CD4-positive, alpha-beta T cell (primary cell): Measurements from ENCODE around the gene OR1L8. TPM values are rescaled to one million over a fixed set of nuclear protein-coding genes. Genes with fewer than 3 reads are reported as not detected.
"Not testable (repeated sequence)": the region's sequence is repeated elsewhere in the genome, so short reads cannot be mapped to it uniquely, and the experiment has no call there.

Experiments used
- ATAC-seq: fragments of 200-7000 bp; cut with Tn5 transposase; one replicate; pipeline ENCODE4 v1.10.0; 2022; ENCODE audit warnings: mild to moderate bottlenecking; ENCODE audit not compliant: poor library complexity
- CTCF ChIA-PET: fragments of 350-600 bp; sonication (Branson Sonifier 250); formaldehyde crosslinking; loops from one replicate; lab custom pipeline; 2021; ENCODE audit warnings: antibody characterized with exemption, inconsistent platforms; lab: Charles Lee
- POLR2A ChIA-PET: fragments of 350-600 bp; sonication (Branson Sonifier 250); formaldehyde crosslinking; loops from one replicate; lab custom pipeline; 2021; ENCODE audit warnings: antibody characterized with exemption, inconsistent platforms; lab: Charles Lee
- DNase-seq, 14 experiments: peaks; one replicate each; pipeline ENCODE4 v3.0.0-alpha.2; 2013 to 2020; ENCODE audit warnings: mixed read lengths in 2 of 14
- H3K27ac ChIP-seq, 2 donors: one replicate each; pipeline versions ENCODE4 v1.5.1 to v1.7.0; 2013; ENCODE audit warnings: low read length in 2 of 2, low read depth in 1 of 2, mild to moderate bottlenecking in 1 of 2
- H3K27me3 ChIP-seq, 2 experiments: 1 replicate in 1 of 2; 2 replicates in 1 of 2; pipeline versions ENCODE4 v1.6.1 to v1.7.0; 2013; ENCODE audit warnings: low read length in 2 of 2, control low read depth in 1 of 2, mild to moderate bottlenecking in 1 of 2, moderate library complexity in 1 of 2; ENCODE audit not compliant: insufficient read depth in 2 of 2, control insufficient read depth in 1 of 2
- H3K36me3 ChIP-seq: one replicate; pipeline ENCODE4 v1.6.1; 2013; ENCODE audit warnings: low read length, control low read depth; ENCODE audit not compliant: insufficient read depth
- H3K4me1 ChIP-seq: one replicate; pipeline ENCODE4 v1.6.1; 2013; ENCODE audit warnings: low read length, control low read depth; ENCODE audit not compliant: insufficient read depth
- H3K4me3 ChIP-seq: one replicate; pipeline ENCODE4 v1.5.1; 2013; ENCODE audit warnings: mild to moderate bottlenecking, low read length, moderate library complexity
- H3K9me3 ChIP-seq, 2 experiments: 1 replicate in 1 of 2; 2 replicates in 1 of 2; pipeline versions ENCODE4 v1.6.1 to v1.7.0; 2013; ENCODE audit warnings: low read length in 2 of 2, mild to moderate bottlenecking in 2 of 2, control low read depth in 1 of 2, moderate library complexity in 1 of 2; ENCODE audit not compliant: control insufficient read depth in 1 of 2, insufficient read depth in 1 of 2
- H3K27ac Mint-ChIP-seq: one replicate; pipeline ENCODE4 v1.8.0; 2020; ENCODE audit warnings: mixed read lengths
- H3K27me3 Mint-ChIP-seq: one replicate; pipeline ENCODE4 v1.8.0; 2021; ENCODE audit warnings: mixed read lengths
- H3K36me3 Mint-ChIP-seq: one replicate; pipeline ENCODE4 v1.8.0; 2021; ENCODE audit warnings: low read depth, mixed read lengths
- H3K4me1 Mint-ChIP-seq: one replicate; pipeline ENCODE4 v1.8.0; 2021; ENCODE audit warnings: low read depth, mixed read lengths
- H3K4me3 Mint-ChIP-seq: one replicate; pipeline ENCODE4 v1.8.0; 2020; ENCODE audit warnings: mild to moderate bottlenecking, mixed read lengths
- H3K9me3 Mint-ChIP-seq: one replicate; pipeline ENCODE4 v1.8.0; 2020; ENCODE audit warnings: mixed read lengths
- CTCF ChIP-seq: fragments of 200-600 bp; IDR thresholded peaks from one replicate; pipeline ENCODE4 v1.8.0; 2022; ENCODE audit warnings: antibody characterized with exemption, mild to moderate bottlenecking
- intact Hi-C, 2 experiments: fragments of 100-400 bp; cut with DNase I in 1 of 2; cut with micrococcal nuclease in 1 of 2; formaldehyde crosslinking; loops; one replicate each; pipeline versions ENCODE4 v1.15.1 to v1.9.0; 2023 to 2025; cut with DNase I, micrococcal nuclease
- total RNA-seq, 174 experiments: library from RNA in 2 of 174; stranded (reverse) in 2 of 174; gene quantifications; one replicate each; pipeline ENCODE4 v1.2.3 and lab custom pipeline; 2021 to 2026

Gene OR1L8
- total RNA-seq, 2 experiments from 2014 or later, result not detected

- ChIA-PET POLR2A (no interaction called here), CTCF (no interaction called here)
- intact Hi-C loops, result no loop called here
- Mint-ChIP-seq H3K36me3 (no peaks in the 10 kb centered on the region), H3K9me3 (no peaks in the 10 kb centered on the region), H3K27me3 (peaks cover 49% of the 10 kb centered on the region), H3K4me3 (no peak overlapping the region), H3K4me1 (no peaks in the 10 kb centered on the region), H3K27ac (no peak overlapping the region)
- no peaks in the 10 kb centered on the region for H3K36me3 ChIP-seq
- peaks cover 4 to 13% of the 10 kb centered on the region in 2 experiments for H3K27me3 ChIP-seq
- H3K4me3 ChIP-seq, result no peak overlapping the region
- no peak for TF ChIP-seq CTCF
- no peak for ATAC-seq
- DNase-seq, result no peak
- H3K27ac ChIP-seq, result no peak overlapping the region
- no peaks in the 10 kb centered on the region for H3K4me1 ChIP-seq
- H3K9me3 ChIP-seq, result no peaks in the 10 kb centered on the region
Measured at GRCh38 chr9:122551371-122551770, 31.8 kb downstream of the OR1L8 start.

GRCh38 chr9:122546196-122546595 is 37.0 kb downstream of the OR1L8 start:
- no peak for TF ChIP-seq CTCF
- Mint-ChIP-seq H3K27me3 (peaks cover 40% of the 10 kb centered on the region), H3K27ac (no peak overlapping the region), H3K4me1 (no peaks in the 10 kb centered on the region), H3K9me3 (no peaks in the 10 kb centered on the region), H3K4me3 (no peak overlapping the region), H3K36me3 (no peaks in the 10 kb centered on the region)
- ATAC-seq, result no peak
- no peak overlapping the region for H3K27ac ChIP-seq
- H3K4me1 ChIP-seq, result no peaks in the 10 kb centered on the region
- H3K4me3 ChIP-seq, result no peak overlapping the region
- POLR2A ChIA-PET, result no interaction called here
- H3K36me3 ChIP-seq, result no peaks in the 10 kb centered on the region
- DNase-seq, result no peak
- H3K9me3 ChIP-seq, result no peaks in the 10 kb centered on the region
- peaks cover 0 to 11% of the 10 kb centered on the region in 2 experiments for H3K27me3 ChIP-seq
- CTCF ChIA-PET, result no interaction called here
- intact Hi-C loops, result no loop called here

- CTCF ChIA-PET, result no interaction called here
- intact Hi-C loops, result no loop called here
Measured at GRCh38 chr9:122538757-122539156, 44.4 kb downstream of the OR1L8 start.

GRCh38 chr9:122537066-122537465 is 46.1 kb downstream of the OR1L8 start:
- H3K4me1 Mint-ChIP-seq, H3K27me3 Mint-ChIP-seq, H3K36me3 ChIP-seq, H3K9me3 ChIP-seq, POLR2A ChIA-PET, H3K36me3 Mint-ChIP-seq, H3K9me3 Mint-ChIP-seq, CTCF ChIA-PET, H3K4me1 ChIP-seq, ATAC-seq, DNase-seq, intact Hi-C loops, H3K4me3 Mint-ChIP-seq, H3K27ac Mint-ChIP-seq, H3K27ac ChIP-seq, H3K4me3 ChIP-seq, H3K27me3 ChIP-seq: not testable (repeated sequence)

More at GRCh38 chr9:122538757-122539156, 44.4 kb downstream of the OR1L8 start:
- H3K4me1 ChIP-seq, result no peaks in the 10 kb centered on the region
- DNase-seq (no peak), ATAC-seq (no peak)
- H3K27ac ChIP-seq, result no peak overlapping the region
- POLR2A ChIA-PET, result no interaction called here
- H3K9me3 ChIP-seq, result no peaks in the 10 kb centered on the region
- Mint-ChIP-seq H3K4me1 (no peaks in the 10 kb centered on the region), H3K27me3 (no peaks in the 10 kb centered on the region), H3K9me3 (peaks cover 4% of the 10 kb centered on the region), H3K36me3 (no peaks in the 10 kb centered on the region), H3K27ac (no peak overlapping the region), H3K4me3 (no peak overlapping the region)
- no peaks in the 10 kb centered on the region for H3K27me3 ChIP-seq
- no peak for TF ChIP-seq CTCF
- H3K4me3 ChIP-seq, result no peak overlapping the region
- no peaks in the 10 kb centered on the region for H3K36me3 ChIP-seq
